ENCODE measurements around the gene RUFY1. TPM values are rescaled to one million over a fixed set of nuclear protein-coding genes. Genes with fewer than 3 reads are reported as not detected.

RUFY1 gene
- total and polyA plus RNA-seq, 9 of the 15 experiments (the other 6 are each of a cell fraction or from before 2014, with no cell fraction given): 5.0 to 41.7 (median 29.6) TPM

DNA sequence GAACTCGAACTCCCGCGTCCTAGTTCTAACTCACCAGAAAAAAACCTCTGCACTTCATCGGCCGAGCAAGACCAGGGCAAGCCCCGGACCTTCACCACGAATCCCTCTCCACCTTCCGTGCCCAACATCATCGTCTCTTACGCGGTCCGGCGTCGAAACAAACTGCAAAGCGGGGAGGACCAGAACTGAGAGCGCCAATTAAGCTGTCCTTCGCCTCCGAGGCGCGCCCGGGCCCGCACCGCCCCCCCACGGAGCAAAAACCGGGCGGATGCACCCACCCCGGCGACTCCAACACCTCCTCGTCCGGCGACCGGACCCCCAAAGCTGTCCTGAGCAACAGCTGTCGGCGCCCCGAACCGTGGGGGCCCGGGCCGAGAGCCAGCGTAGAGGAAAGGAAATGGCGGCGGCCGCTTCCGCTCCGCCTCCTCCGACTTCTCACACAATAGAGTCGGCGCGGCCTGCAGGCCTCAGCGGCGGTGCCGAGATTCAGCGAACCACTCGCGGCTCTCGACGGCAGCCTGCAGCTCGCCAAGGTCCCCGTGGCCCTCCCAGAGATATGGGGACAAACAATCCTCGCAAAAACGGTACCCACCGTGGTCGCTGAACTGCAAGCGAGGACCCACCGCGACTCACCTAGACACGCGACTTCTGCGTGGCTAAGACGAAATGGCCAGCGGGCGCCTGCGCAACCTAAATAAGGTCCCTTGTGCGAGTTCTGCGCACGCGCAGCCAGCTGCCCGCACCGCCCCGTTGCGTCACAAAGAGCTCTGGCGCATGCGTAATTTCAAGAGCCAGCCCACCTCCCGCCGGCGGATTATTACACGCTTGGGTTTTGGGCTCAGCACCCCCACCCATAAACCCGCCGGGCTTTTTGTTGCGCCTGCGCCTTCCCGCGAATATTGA is 72.9 kb downstream of the RUFY1 start, which contains the start of gene HNRNPH1 (continued):
- TF ChIP-seq, protein P1, sequence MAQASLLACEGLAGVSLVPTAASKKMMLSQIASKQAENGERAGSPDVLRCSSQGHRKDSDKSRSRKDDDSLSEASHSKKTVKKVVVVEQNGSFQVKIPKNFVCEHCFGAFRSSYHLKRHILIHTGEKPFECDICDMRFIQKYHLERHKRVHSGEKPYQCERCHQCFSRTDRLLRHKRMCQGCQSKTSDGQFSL (CRISPR knock-in tag; IDR thresholded peaks at IDR 0.05): peak; percentile 98
- TF ChIP-seq, protein P1 (tag; IDR thresholded peaks at IDR 0.05): peak in 1 of 2 experiments; percentile 69; a peak in 2 of 4 replicates
- TF ChIP-seq E2F3 (CRISPR knock-in tag; IDR thresholded peaks at IDR 0.05) (0 out of 2 replicates have a peak, but pooled peaks have one; percentile 13), NFIX (CRISPR knock-in tag; IDR thresholded peaks at IDR 0.05; ENCODE audit: low read depth) (no peak), CSDE1 (IDR thresholded peaks at IDR 0.05) (no peak), ZNF347 (CRISPR knock-in tag; IDR thresholded peaks at IDR 0.05; ENCODE audit: low read depth) (no peak), ZZZ3 (IDR thresholded peaks at IDR 0.05) (peak; percentile 68), ZNF778 (CRISPR knock-in tag; IDR thresholded peaks at IDR 0.05) (no peak), LEF1 (IDR thresholded peaks at IDR 0.05) (no peak), ARID1B (IDR thresholded peaks at IDR 0.05) (peak; percentile 13; the same call in 1 of the 2 replicates), MEIS2 (IDR thresholded peaks at IDR 0.05; ENCODE audit: partially characterized antibody) (peak; percentile 99), ZBTB17 (CRISPR knock-in tag; IDR thresholded peaks at IDR 0.05) (peak; percentile 82; the same call in 1 of the 2 replicates), FOSL1 (tag; conservative IDR thresholded peaks at IDR 0.05) (no peak), ZNF57 (CRISPR knock-in tag; IDR thresholded peaks at IDR 0.05) (no peak), PHB (CRISPR knock-in tag; IDR thresholded peaks at IDR 0.05) (peak; percentile 79; the same call in 1 of the 2 replicates), SLC30A9 (CRISPR knock-in tag; IDR thresholded peaks at IDR 0.05) (no peak), NCOR1 (IDR thresholded peaks at IDR 0.05) (no peak), NEUROD1 (IDR thresholded peaks at IDR 0.05; ENCODE audit: borderline replicate concordance, low read depth, low read length, partially characterized antibody) (peak; percentile 18), ZNF324 (CRISPR knock-in tag; IDR thresholded peaks at IDR 0.05) (peak; percentile 50; the same call in 1 of the 2 replicates), CREM (IDR thresholded peaks at IDR 0.05; ENCODE audit: low read depth) (peak; percentile 80)
- TF ChIP-seq, protein P2, sequence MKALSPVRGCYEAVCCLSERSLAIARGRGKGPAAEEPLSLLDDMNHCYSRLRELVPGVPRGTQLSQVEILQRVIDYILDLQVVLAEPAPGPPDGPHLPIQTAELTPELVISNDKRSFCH (CRISPR knock-in tag; IDR thresholded peaks at IDR 0.05): no peak
- TF ChIP-seq, protein P2 (tag; IDR thresholded peaks at IDR 0.05): peak; percentile 31; the same call in 1 of the 2 replicates
- TF ChIP-seq, protein P3, sequence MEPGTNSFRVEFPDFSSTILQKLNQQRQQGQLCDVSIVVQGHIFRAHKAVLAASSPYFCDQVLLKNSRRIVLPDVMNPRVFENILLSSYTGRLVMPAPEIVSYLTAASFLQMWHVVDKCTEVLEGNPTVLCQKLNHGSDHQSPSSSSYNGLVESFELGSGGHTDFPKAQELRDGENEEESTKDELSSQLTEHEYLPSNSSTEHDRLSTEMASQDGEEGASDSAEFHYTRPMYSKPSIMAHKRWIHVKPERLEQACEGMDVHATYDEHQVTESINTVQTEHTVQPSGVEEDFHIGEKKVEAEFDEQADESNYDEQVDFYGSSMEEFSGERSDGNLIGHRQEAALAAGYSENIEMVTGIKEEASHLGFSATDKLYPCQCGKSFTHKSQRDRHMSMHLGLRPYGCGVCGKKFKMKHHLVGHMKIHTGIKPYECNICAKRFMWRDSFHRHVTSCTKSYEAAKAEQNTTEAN (CRISPR knock-in tag; IDR thresholded peaks at IDR 0.05): no peak
- TF ChIP-seq, protein P4, sequence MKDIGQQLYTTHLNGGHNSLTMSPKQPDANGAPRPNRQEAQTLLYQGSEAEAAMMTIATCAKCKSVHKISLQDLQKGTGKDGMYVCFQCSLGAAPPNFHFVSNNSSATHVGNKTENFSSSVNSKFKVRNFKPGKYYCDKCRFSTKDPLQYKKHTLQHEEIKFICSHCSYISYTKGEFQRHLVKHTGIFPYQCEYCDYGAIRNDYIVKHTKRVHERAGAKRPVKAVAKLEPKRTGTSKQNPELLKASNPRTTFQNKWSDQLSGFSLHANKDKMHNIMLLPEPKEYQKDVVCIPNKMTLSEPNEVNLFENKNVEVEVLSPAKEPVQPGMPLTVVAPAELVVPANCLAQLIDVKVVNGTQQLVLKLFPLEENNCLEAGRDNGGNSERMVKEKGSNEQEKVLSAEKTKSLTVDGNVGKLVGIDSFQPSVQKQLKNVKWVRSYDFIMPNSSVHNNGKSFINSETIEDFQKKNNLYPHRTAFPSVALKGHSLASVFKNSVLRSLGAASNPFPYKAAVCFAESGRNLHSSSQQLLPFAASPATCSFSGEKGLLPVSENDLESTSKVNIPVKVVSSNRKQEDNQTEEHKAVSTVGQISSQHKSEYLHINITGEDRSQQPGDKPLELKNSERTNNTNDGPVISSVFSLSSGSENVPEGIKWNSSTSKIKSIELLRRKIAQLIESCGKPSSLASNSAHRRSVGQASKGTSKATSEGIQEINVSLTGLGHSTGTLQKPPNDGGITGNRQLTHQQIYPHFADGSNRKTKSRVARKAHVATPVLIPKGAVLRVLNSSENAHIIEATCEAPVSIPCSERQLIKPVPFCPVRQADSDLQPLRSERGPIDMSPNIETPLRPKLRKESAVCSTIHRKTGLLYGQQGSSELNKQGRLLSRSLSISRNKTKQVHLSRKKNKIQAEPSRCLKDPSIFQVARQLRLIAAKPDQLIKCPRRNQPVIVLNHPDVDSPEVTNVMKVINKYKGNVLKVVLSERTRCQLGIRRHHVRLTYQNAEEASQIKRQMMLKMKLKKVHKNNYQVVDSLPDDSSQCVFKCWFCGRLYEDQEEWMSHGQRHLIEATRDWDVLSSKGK (CRISPR knock-in tag; IDR thresholded peaks at IDR 0.05): no peak
